Measurements from ENCODE around the gene PRKCE. TPM values are rescaled to one million over a fixed set of nuclear protein-coding genes. Genes with fewer than 3 reads are reported as not detected.

Gene PRKCE
- total and polyA plus RNA-seq, 7 donors = 3.0 to 21.9 (median 15.8) TPM

DNA sequence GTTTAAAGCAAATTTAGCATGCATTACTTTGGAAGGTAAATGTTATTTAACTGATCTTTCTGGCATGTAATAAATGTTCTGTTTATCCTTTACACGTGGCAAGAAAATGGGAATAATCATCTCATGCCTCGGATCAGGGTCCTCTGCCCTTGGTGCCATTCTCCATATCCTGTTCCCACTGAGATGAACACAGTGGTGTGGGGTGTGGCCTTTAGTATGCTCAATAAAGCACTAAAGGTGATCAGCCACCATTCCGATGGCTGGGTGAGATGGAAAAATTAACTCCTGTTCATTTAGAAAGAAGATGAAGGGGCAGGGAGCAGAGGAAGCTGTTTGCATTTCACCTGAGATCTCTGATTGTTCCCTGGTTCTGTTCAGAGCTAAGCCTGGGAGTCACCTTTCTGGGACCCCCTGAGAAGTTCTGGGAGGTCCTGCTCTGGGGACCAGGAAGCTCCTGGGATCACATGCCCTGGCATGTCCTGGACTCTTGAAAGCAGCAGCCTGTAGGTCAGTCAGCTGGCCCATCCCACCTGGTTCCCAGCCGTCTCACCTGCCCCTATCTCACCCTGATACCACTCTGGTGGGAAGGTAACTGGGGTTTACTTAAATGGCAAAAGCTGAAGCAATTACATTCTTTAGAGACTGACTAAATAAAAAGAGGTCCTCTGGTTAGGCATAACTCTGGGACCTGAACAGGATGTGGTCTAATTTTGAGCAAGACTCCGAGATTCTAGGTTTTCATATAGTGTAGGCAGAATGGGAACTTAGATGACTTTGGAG lies 356.8 kb downstream of the PRKCE start:
- H3K4me1 ChIP-seq = peaks cover 0 to 6% (median 0%) of the 10 kb centered on the region in 4 donors
- TF ChIP-seq CTCF (IDR thresholded peaks at IDR 0.05) (no peak), EP300 (IDR thresholded peaks at IDR 0.05) (no peak), POLR2AphosphoS5 (IDR thresholded peaks at IDR 0.05) (no peak)
- WGBS, 2 donors = 30 to 58% methylated on average over 5 of the region's 5 CpGs
- no peak for DNase-seq
- no peak overlapping the region for H3K27ac ChIP-seq
- H3K4me3 ChIP-seq = no peak overlapping the region
- no peaks in the 10 kb centered on the region for H3K27me3 ChIP-seq
- intact Hi-C loops (cut with DNase I) = no loop called here
- peaks cover 4 to 72% (median 9%) of the 10 kb centered on the region in 4 donors for H3K36me3 ChIP-seq
- no peaks in the 10 kb centered on the region for H3K9me3 ChIP-seq

- no peak for DNase-seq
- H3K4me3 ChIP-seq = no peak overlapping the region
- intact Hi-C loops (cut with DNase I) = no loop called here
- no peaks in the 10 kb centered on the region for H3K4me1 ChIP-seq
- peaks cover 4 to 78% (median 9%) of the 10 kb centered on the region in 4 donors for H3K36me3 ChIP-seq
- no peaks in the 10 kb centered on the region for H3K27me3 ChIP-seq
- TF ChIP-seq CTCF (IDR thresholded peaks at IDR 0.05) (no peak), POLR2AphosphoS5 (IDR thresholded peaks at IDR 0.05) (no peak)
- WGBS, 2 donors = 93 to 97% methylated on average over 2 of the region's 2 CpGs
- no peak overlapping the region for H3K27ac ChIP-seq
- H3K9me3 ChIP-seq = no peaks in the 10 kb centered on the region
Observed at GRCh38 chr2:46009315-46009714, 357.8 kb downstream of the PRKCE start.

DNA sequence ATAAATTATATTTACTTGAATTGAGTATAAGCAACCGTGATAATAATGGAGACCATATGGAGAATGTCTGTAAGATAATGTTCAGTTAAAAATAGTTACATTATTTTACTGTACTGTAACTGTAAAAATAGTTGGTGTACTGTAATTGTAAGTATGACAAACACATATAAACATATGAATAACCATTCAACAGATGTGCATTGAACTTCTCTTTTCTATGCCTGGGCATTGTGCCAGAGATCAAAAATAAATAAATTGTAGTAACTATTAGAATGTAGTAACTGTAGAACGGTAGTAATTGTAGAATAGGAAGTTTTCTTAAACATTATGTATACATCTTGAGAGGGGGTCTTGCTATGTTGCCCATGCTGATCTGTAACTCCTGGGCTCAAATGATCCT lies 358.3 kb downstream of the PRKCE start:
- Histone ChIP-seq H3K27ac (no peak overlapping the region), H3K36me3 (peaks cover 4 to 73% (median 9%) of the 10 kb centered on the region in 4 donors), H3K9me3 (no peaks in the 10 kb centered on the region), H3K4me3 (no peak overlapping the region), H3K27me3 (no peaks in the 10 kb centered on the region), H3K4me1 (no peaks in the 10 kb centered on the region)
- TF ChIP-seq EP300 (IDR thresholded peaks at IDR 0.05) (no peak), POLR2A (IDR thresholded peaks at IDR 0.05) (no peak), POLR2AphosphoS5 (IDR thresholded peaks at IDR 0.05) (no peak), CTCF (IDR thresholded peaks at IDR 0.05) (no peak)
- WGBS, 2 donors = 44 to 53% methylated on average over 2 of the region's 2 CpGs
- intact Hi-C loops (cut with DNase I) = loop anchor here (2.0 to 5.0 kb wide), 2 partner anchors 288 to 451 kb away; partner anchors contain the start of gene EPAS1
- DNase-seq = no peak

- Histone ChIP-seq H3K9me3 (no peaks in the 10 kb centered on the region), H3K27ac (no peak overlapping the region), H3K27me3 (no peaks in the 10 kb centered on the region), H3K4me1 (no peaks in the 10 kb centered on the region), H3K4me3 (no peak overlapping the region), H3K36me3 (peaks cover 4 to 67% (median 9%) of the 10 kb centered on the region in 4 donors)
- TF ChIP-seq EP300 (IDR thresholded peaks at IDR 0.05) = no peak
- no peak for TF ChIP-seq CTCF (IDR thresholded peaks at IDR 0.05)
- TF ChIP-seq POLR2A (IDR thresholded peaks at IDR 0.05) = no peak
- WGBS, 2 donors = 90 to 94% methylated on average over 5 of the region's 5 CpGs
- intact Hi-C loops (cut with DNase I) = loop anchor here (2.0 to 5.0 kb wide), 2 partner anchors 287 to 450 kb away; partner anchors contain the start of gene EPAS1
- no peak for DNase-seq
Observed at GRCh38 chr2:46010223-46010924, 358.9 kb downstream of the PRKCE start.

All from sigmoid colon (tissue), 7 donors.